HG03139 (cell line): ENCODE results near the gene ATAD3C.
"Not testable (repeated sequence)": the region's sequence is repeated elsewhere in the genome, so short reads cannot be mapped to it uniquely, and the experiment has no call there.

ENCODE experiments used
- ATAC-seq: cut with Tn5 transposase; IDR thresholded peaks from one replicate; pipeline ENCODE4 v1.9.1; 2021; ENCODE audit not compliant: unreplicated experiment

The ATAD3C gene

DNA sequence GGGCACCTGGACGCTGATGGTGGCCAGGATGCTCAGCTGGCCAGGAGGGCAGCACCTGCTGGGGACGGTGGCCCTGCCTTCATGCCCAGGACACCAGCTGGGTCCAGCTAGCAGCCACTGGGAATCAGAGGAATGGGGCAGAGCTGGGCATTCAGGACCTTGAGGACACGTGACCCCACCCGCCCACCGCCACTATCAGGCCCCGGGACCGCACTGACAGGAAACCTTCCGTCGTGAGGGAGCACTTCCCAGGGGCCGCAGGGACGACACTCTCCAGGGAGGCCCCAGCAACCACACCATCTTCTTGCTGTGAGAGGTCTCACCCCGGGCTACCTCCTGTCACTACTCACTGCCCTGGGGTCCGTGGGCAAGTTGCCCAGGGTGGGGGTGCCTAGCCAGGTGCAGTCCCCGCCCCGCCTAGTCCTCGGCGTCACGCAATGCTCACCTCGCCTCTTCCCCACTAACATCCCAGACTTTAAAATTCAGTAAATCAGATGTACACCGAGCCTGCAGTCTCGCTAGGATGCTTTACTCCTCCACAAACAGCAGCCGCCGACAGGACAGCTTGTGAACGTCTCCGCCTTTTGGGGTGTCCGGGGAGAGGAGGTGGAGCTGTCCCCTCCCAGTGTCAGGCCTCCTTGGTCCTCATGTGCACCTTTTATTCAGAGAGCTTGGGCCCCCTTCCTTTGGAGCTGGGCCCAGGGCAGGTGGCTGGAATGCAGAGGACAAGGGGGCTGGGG is 9.1 kb upstream of the ATAD3C start:
- no peak for ATAC-seq

GRCh38 chr1:1441002-1441888 is 8.2 kb upstream of the ATAD3C start:
- no peak for ATAC-seq

GRCh38 chr1:1442069-1442770 is 7.3 kb upstream of the ATAD3C start:
- ATAC-seq: no peak

DNA sequence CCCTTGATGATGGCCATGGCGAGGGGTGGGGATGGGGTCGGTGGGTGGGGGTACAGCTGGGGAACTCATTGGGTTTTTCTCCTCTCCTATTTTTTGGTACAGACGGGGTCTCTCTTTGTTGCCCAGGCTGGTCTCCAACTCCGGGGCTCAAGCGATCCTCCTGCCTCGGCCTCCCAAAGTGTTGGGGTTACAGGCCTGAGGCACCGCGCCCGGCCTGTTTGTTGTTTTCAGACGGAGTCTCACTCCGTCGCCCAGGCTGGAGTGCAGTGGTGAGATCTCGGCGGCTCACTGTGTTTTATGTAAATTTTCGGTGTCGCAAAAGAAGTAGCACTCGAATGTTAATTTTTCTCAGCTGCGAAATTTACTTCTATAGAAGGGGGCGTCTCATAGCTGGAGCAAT is 2.9 kb upstream of the ATAD3C start:
- not testable (repeated sequence) for ATAC-seq

DNA sequence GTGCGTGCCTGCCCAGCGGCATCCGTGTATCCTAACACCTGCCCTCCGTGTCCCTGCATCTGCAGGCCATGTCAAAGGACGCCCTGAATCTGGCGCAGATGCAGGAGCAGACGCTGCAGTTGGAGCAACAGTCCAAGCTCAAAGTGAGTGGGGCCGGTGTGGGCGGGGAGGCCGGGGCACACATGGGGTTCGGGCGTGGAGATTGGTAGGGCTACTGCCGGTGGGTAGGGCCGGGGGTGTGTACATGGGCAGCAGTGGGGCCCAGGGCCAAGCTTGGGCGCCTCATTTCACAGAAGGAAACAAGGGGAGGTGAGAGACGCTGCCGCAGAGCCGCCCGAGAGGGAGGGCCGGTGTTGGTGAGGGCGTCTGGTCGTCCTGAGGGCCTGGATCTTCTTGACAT is 1.1 kb downstream of the ATAD3C start:
- ATAC-seq: not testable (repeated sequence)

GRCh38 chr1:1451696-1452364 is 2.3 kb downstream of the ATAD3C start:
- no peak for ATAC-seq

GRCh38 chr1:1452365-1452739 is 2.9 kb downstream of the ATAD3C start:
- ATAC-seq: not testable (repeated sequence)

GRCh38 chr1:1452882-1453281 is 3.4 kb downstream of the ATAD3C start:
- no peak for ATAC-seq

DNA sequence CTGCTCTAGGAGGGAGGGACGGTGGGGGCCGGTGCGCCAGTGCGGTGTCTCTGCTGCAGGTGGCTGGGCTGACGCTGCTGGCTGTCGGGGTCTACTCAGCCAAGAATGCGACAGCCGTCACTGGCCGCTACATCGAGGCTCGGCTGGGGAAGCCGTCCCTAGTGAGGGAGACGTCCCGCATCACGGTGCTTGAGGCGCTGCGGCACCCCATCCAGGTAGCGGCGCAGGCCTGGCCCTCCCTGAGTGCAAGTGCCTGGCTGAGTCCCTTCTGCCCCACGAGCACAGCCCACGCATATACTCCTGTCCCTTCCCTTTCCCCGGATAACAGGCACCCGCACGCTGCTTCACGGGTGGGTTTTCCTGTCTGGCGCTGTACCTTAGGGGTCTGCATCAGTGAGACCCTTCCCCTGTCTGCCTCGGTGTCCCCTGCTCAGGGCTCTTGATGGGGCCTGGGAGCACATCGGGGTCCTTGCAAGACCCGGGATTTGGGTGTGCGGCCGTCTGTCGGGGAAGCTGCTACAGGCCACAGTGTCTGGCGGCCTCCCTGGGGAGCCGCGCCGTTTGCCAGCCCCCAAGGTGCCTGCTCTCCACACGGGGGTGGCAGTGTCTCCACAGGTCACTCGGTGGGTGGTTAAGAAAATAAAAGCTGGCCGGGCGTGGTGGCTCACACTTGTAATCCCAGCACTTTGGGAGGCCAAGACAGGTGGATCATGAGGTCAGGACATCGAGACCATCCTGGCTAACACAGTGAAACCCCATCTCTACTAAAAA is 5.0 kb downstream of the ATAD3C start:
- ATAC-seq: not testable (repeated sequence)

GRCh38 chr1:1455366-1455884 is 5.9 kb downstream of the ATAD3C start:
- ATAC-seq: no peak

DNA sequence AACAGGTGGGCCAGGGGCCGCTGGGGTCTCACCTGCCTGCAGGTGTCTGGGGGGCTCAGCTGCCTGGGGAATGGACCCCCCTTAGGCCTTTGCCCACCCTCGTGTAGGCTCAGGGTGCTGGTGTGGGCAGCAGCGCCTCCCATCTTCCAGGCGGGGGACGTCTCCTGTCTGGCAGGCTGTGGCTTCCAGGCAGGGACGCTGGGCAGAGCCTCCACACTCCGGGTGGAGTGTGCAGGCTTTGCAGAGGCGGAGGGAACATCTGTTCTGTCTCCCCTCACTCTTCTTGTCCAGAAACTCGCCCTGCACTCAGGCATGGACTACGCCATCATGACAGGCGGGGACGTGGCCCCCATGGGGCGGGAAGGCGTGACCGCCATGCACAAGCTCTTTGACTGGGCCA is 6.4 kb downstream of the ATAD3C start:
- ATAC-seq: not testable (repeated sequence)

DNA sequence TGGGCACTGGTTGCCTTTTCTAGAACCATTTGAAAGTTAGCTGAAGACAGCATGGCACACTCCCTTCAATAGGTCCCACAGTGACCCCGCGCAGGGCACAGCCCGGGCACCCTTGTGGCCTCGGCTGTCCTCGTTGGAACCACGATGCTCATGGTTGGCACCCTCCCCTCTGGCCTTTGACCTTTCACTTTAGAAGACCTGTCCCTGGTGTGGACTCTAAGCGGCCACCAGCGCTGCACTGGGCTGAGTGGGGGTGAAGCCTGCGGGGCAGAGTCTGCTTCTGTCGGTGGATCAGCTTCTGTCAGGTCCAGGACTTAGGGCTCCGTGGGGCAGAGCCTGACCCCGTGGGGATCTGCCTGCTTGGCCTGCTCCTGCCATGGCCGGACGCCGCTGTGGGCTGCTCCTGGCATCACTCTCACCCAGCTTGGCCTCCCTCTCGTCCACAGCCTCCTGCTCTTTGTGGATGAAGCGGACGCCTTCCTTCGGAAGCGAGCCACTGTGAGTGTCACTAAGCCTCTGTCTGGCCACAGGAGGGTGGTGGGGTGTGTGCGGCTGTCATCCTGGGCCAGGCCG is 7.3 kb downstream of the ATAD3C start:
- not testable (repeated sequence) for ATAC-seq

GRCh38 chr1:1459156-1459555 is 9.7 kb downstream of the ATAD3C start:
- not testable (repeated sequence) for ATAC-seq

GRCh38 chr1:1459711-1460110 is 10.2 kb downstream of the ATAD3C start:
- ATAC-seq: not testable (repeated sequence)

GRCh38 chr1:1460540-1461130 is 11.1 kb downstream of the ATAD3C start:
- ATAC-seq: no peak

DNA sequence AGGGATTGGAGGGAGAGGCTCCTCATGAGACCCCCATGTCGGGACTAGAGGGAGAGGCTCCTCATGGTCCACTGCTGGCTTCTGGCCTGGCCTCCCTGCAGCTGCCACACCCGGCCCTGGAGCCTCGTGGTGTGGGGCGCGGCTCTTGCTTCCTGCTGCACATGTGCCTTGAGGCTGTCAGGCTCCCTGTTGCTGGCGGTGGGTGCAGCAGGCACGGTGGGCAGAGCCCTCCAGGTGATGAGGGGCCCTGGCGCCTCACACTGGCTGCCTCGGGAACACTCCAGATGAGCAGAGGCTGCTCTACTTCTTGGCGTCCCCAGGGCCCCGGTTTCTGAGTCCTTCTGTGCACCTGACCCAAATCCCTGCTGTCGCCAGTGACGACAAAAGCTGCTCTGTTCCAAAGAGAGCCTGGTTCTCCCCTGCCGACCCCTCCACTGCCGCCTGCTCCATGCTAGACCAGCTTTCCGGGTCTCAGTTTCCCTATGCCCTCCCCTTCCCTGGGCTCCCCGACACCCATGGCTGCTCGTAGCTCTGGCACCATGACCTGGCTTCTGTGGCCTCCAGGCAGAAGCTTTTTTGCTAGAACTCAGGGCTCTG is 12.3 kb downstream of the ATAD3C start:
- ATAC-seq: no peak

GRCh38 chr1:1462318-1462966 is 13.0 kb downstream of the ATAD3C start:
- ATAC-seq: no peak

- ATAC-seq: no peak
Measured at GRCh38 chr1:1463312-1463711, 13.8 kb downstream of the ATAD3C start.
